AG04450 (cell line): Measurements from ENCODE around the gene DEFB115. TPM values are rescaled to one million over a fixed set of nuclear protein-coding genes. Genes with fewer than 3 reads are reported as not detected.

ENCODE experiments used
- CTCF ChIA-PET: fragments of 300-600, 350-600 bp; formaldehyde crosslinking; extraction: SDS; loops from one replicate; lab custom pipeline; 2022; ENCODE audit warnings: antibody characterized with exemption, inconsistent platforms; lab: Charles Lee
- POLR2A ChIA-PET: fragments of 350-600 bp; formaldehyde crosslinking; extraction: SDS; loops from one replicate; lab custom pipeline; 2021; ENCODE audit warnings: antibody characterized with exemption, inconsistent platforms; lab: Yijun Ruan, JAX
- DNase-seq: peaks from one replicate; pipeline ENCODE4 v3.0.0-alpha.2; 2011; ENCODE audit warnings: low read depth, low spot score
- H3K27ac ChIP-seq: one replicate; pipeline ENCODE4 v1.5.1; 2012; ENCODE audit warnings: low read depth, low read length, control low read depth
- H3K27me3 ChIP-seq: one replicate; pipeline ENCODE4 v1.6.0; 2012; ENCODE audit warnings: low read length; ENCODE audit not compliant: control insufficient read depth, insufficient read depth
- H3K4me3 ChIP-seq: 2 replicates; pipeline ENCODE4 v1.5.1; 2011; ENCODE audit warnings: mild to moderate bottlenecking, low read depth, low read length, control low read depth
- H3K9me3 ChIP-seq: 2 replicates; pipeline ENCODE4 v1.5.1; 2012; ENCODE audit warnings: low read length; ENCODE audit not compliant: control insufficient read depth, insufficient read depth
- polyA minus RNA-seq: library from RNA; depleted of rRNA, polyadenylated mRNA; stranded (reverse); fragments of >200 nt; gene quantifications from 2 replicates; pipeline ENCODE4 v1.2.3, GENCODE V29; 2011; rRNA and poly(A)+ RNA removed
- polyA plus RNA-seq: library from polyadenylated mRNA; depleted of rRNA; stranded (reverse); fragments of >200 nt; gene quantifications from 2 replicates; pipeline ENCODE4 v1.2.3, GENCODE V29; 2011; rRNA removed
- TF ChIP-seq, protein P1 (sequence below): IDR thresholded peaks from 2 replicates; pipeline ENCODE4 v1.5.1; 2011; ENCODE audit warnings: low read depth, low read length, control low read depth, inconsistent platforms

The DEFB115 gene, protein sequence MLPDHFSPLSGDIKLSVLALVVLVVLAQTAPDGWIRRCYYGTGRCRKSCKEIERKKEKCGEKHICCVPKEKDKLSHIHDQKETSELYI
- polyA plus RNA-seq (not detected in 2 replicates), polyA minus RNA-seq (not detected in 2 replicates)

DNA sequence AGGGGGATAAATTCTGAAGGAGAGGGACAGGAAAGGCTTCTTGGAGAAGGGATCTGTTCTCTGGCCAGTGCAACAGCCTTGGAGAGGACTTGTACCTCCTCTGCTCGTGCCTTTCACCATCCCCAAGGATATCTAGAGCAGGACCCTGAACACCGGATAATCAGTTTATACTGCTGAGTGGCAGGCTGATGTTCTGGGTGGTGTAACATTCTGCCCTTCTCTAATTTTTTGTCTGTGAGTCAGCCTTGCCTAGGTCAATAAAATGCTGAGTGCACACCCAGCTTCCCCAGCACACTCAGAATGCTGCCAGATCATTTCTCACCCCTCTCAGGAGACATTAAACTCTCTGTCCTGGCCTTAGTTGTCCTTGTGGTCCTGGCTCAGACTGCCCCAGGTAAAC is at the start of gene DEFB115:
Gene DEFB115 (plus strand): TSS at position 301 of the 400 bp plus-strand sequence. CDS start 0 bp downstream, at position 301.
- Histone ChIP-seq H3K27me3 (no peaks in the 10 kb centered on the region), H3K9me3 (peaks cover 17% of the 10 kb centered on the region; the same call in 1 of the 2 replicates), H3K4me3 (no peak within 1 kb of the TSS), H3K27ac (no peak within 1 kb of the TSS)
- TF ChIP-seq, protein P1, sequence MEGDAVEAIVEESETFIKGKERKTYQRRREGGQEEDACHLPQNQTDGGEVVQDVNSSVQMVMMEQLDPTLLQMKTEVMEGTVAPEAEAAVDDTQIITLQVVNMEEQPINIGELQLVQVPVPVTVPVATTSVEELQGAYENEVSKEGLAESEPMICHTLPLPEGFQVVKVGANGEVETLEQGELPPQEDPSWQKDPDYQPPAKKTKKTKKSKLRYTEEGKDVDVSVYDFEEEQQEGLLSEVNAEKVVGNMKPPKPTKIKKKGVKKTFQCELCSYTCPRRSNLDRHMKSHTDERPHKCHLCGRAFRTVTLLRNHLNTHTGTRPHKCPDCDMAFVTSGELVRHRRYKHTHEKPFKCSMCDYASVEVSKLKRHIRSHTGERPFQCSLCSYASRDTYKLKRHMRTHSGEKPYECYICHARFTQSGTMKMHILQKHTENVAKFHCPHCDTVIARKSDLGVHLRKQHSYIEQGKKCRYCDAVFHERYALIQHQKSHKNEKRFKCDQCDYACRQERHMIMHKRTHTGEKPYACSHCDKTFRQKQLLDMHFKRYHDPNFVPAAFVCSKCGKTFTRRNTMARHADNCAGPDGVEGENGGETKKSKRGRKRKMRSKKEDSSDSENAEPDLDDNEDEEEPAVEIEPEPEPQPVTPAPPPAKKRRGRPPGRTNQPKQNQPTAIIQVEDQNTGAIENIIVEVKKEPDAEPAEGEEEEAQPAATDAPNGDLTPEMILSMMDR, result no peak
- DNase-seq, result no peak
- ChIA-PET POLR2A (no interaction called here), CTCF (no interaction called here)

DNA sequence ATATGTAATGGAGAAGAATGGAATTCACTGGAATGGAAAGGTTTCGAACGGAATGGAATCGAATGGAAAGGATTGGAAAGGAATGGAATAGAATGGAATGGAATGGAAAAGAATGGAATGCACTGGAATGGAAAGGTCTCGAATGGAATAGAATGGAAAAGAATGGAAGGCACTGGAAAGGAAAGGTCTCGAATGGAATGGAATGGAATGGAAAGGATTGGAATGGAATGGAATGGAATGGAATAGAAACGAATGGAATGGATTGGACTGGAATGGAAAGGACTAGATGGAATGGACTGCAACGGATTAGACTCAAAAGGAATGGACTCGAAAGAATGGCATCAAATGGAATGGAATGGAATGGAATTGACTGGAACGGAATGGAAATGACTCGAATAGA is 20.5 kb upstream of the DEFB115 start:
- no peak for DNase-seq
- no peak overlapping the region for H3K27ac ChIP-seq
- no peaks in the 10 kb centered on the region for H3K27me3 ChIP-seq
- H3K9me3 ChIP-seq, result peaks cover 83% of the 10 kb centered on the region
- no peak overlapping the region for H3K4me3 ChIP-seq
- POLR2A ChIA-PET, result no interaction called here
- TF ChIP-seq, protein P1, result no peak
- CTCF ChIA-PET, result no interaction called here

DNA sequence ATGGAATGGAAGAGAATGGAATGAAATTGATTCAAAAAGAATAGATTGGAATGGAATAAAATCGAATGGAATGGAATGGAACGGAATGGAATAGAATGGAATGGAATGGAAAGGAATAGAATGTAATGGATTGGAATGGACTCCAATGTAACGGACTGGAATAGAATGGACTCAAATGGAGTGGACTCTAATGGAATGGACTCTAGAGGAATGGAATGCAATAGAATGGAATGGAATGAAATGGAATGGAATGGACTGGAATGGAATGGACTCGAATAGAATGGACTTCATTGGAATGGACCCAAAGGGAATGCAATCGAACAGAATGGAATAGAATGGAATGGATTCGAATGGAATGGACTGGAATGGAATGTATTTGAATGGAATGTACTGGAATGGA is 19.7 kb upstream of the DEFB115 start:
- ChIA-PET POLR2A (no interaction called here), CTCF (no interaction called here)
- Histone ChIP-seq H3K4me3 (no peak overlapping the region), H3K27ac (no peak overlapping the region), H3K27me3 (no peaks in the 10 kb centered on the region), H3K9me3 (peaks cover 83% of the 10 kb centered on the region)
- TF ChIP-seq, protein P1, result no peak
- no peak for DNase-seq

DNA sequence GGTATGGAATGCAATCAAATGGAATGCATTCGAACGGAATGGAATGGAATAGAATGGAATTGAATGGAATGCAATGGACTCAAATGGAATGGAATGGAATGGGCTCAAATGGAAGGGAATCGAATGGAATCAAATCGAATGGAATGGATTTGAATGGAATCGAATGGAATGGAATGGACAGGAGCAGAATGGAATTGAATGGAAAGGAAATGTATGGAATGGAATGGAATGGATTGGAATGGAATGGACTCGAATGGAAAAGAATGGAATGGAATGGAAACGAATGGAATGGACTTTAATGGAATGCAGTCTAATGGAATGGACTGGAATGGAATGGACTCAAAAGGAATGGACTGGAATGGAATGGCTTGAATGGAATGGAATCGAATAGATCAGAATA is 18.3 kb upstream of the DEFB115 start:
- Histone ChIP-seq H3K4me3 (no peak overlapping the region), H3K27ac (no peak overlapping the region), H3K9me3 (peaks cover 84% of the 10 kb centered on the region), H3K27me3 (no peaks in the 10 kb centered on the region)
- TF ChIP-seq, protein P1, result no peak
- CTCF ChIA-PET, result no interaction called here
- POLR2A ChIA-PET, result no interaction called here
- no peak for DNase-seq

DNA sequence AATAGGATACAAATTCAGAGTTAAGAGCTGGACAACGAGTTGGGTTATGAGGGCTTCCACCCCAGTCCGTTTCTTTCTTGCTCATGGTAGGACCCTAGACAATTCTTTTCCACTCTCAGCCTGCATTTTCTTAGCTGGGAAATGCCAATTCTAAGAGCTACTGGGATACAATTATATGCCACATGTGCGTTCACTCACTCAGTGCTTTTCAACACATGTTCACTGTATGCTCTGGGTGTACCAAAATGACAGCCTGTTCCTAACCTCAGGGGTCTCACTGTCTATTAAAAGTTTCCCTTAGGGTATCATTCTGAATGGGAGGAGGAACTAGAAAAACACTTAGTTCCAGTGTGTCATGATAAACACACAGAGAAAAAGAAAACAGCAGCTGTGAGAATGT is 505 bp upstream of the DEFB115 start:
- Histone ChIP-seq H3K27ac (no peak overlapping the region), H3K4me3 (no peak overlapping the region), H3K9me3 (peaks cover 17% of the 10 kb centered on the region; the same call in 1 of the 2 replicates), H3K27me3 (no peaks in the 10 kb centered on the region)
- CTCF ChIA-PET, result no interaction called here
- DNase-seq, result no peak
- TF ChIP-seq, protein P1, result no peak
- POLR2A ChIA-PET, result no interaction called here
